ENCODE measurements around the gene MYO7A. TPM values are rescaled to one million over a fixed set of nuclear protein-coding genes. Genes with fewer than 3 reads are reported as not detected.

MYO7A gene
- total RNA-seq, 4 donors from 2014 or later = 13.4 to 29.9 (median 18.0) TPM

DNA sequence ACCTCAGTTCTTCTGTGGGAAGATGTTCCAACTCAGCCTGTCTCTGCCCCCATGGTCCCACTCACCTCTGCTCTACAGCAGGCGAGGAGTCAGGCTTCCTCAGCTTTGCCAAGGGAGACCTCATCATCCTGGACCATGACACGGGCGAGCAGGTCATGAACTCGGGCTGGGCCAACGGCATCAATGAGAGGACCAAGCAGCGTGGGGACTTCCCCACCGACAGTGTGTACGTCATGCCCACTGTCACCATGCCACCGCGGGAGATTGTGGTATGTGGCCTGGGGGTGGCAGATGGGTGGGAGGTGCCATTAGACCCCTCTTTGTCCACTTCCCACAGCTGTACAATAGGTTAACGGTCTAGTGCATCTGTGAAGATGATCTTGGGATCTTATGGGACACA, 73.3 kb downstream of the MYO7A start:
- ATAC-seq (ENCODE audit: low FRiP score) (no peak), DNase-seq (ENCODE audit: low spot score) (no peak)
- TF ChIP-seq, protein P1, sequence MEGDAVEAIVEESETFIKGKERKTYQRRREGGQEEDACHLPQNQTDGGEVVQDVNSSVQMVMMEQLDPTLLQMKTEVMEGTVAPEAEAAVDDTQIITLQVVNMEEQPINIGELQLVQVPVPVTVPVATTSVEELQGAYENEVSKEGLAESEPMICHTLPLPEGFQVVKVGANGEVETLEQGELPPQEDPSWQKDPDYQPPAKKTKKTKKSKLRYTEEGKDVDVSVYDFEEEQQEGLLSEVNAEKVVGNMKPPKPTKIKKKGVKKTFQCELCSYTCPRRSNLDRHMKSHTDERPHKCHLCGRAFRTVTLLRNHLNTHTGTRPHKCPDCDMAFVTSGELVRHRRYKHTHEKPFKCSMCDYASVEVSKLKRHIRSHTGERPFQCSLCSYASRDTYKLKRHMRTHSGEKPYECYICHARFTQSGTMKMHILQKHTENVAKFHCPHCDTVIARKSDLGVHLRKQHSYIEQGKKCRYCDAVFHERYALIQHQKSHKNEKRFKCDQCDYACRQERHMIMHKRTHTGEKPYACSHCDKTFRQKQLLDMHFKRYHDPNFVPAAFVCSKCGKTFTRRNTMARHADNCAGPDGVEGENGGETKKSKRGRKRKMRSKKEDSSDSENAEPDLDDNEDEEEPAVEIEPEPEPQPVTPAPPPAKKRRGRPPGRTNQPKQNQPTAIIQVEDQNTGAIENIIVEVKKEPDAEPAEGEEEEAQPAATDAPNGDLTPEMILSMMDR (IDR thresholded peaks at IDR 0.05) = no peak

DNA sequence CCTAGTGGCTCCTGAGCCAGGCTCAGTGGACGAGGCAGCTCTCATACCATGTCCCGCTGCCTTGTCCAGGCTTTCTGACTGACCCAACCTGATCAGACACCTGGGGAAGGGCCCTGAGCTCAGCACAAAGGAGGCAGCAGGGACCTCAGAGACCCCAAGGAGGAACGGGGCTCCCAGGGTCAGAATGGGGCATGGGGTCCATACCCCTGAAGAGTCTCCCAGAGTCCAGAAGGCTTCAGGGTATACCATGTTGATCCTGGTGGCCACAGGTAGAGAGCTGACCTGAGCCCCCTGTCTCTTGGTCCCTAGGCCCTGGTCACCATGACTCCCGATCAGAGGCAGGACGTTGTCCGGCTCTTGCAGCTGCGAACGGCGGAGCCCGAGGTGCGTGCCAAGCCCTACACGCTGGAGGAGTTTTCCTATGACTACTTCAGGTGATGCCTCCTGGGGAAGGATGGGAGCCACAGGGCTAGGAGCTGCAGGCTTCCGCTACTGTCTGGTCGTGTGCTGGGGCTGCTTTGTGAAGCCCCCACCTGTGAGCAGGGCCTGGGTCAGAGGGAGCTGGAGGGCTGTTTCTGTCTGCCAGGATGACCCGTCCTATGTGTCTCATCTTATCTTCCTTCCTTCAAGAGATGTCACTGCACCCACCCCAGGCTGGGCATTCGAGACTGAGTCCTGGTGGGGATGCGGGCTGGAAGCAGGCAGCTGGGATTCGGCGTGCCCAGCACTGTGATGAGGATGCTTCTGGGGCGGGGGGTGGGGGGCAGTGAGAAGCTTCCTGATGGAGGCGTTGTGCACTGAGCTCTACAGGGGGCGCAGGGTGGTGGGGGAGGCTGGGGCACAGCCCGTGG, 74.2 kb downstream of the MYO7A start:
- TF ChIP-seq, protein P1 (IDR thresholded peaks at IDR 0.05) = no peak
- no peak for DNase-seq (ENCODE audit: low spot score)
- no peak for ATAC-seq (ENCODE audit: low FRiP score)

DNA sequence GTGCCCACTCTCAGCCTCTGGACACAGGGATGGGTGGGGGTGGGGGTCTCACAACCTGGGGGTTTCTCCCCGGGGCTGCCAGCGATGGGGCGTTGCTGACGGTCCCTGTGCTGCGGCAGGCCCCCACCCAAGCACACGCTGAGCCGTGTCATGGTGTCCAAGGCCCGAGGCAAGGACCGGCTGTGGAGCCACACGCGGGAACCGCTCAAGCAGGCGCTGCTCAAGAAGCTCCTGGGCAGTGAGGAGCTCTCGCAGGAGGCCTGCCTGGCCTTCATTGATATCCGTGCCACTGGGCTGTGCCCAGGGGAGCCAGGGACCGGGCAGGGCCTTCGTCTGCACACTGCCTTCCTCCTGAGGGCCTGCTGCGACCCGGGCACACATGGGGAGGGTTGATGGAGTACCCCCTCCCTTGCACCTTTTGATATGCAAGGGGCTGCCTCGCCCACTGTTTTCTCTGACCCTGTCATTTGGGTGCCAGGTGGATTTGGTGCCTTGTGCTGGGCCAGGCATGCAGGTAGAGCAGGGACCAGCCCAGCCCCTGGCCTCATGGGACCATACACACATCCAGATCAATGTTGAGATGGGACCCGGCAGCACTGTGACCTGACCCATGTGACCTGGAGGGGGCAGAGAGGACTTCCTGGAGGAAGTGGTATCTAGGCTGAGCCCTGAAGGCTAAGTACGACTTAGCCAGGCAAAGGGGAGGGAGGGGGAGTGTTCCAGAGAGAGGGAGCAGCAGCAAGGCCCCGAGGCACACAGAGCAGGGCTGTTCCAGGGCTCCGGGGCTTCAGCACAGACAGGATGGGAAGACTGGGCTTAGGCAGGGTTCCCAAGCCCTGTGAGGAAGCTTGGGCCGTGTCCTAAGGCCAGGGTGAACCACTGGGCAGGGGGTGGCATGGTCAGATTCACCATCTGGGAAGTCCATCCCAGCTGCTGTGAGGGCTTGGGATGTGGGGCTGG, 75.2 kb downstream of the MYO7A start:
- DNase-seq (ENCODE audit: low spot score) (no peak), ATAC-seq (ENCODE audit: low FRiP score) (no peak)
- TF ChIP-seq, protein P1 (IDR thresholded peaks at IDR 0.05) = no peak

DNA sequence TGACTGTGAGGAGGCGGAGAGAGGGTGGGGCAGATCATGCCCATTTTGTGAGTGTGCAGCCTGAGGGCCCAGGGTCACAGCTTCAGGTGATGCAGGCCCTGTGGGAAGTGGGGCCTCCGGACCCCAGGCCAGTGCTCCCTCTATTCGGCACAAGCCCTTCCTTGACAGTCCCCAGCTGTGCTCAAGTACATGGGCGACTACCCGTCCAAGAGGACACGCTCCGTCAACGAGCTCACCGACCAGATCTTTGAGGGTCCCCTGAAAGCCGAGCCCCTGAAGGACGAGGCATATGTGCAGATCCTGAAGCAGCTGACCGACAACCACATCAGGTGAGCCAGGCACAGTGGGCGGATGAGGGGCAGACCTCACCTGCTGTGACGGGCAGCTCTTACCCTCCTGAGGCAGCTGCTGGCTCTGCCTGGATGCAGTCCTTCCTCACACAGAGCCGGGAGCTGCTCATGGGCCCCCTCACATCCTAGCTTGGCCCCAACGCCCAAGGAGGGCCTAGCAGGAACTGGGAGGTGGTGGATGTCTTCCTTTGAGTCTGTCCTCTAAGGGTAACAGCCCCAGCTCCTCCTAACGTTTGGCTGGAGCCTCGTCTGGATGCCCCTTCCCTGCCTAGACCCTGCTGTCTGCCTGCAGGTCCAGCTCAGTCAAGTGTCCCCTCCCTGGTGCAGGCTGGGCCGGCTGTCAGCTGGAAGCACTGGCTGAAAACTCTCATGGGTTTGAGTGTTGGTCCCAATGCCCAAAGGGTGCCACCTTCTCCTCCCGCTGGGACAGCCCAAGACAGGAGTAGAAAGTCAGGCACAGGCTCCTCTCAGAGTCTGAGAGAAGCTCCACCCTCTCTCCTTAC, 76.1 kb downstream of the MYO7A start:
- no peak for DNase-seq (ENCODE audit: low spot score)
- TF ChIP-seq, protein P1 (IDR thresholded peaks at IDR 0.05) = no peak
- no peak for ATAC-seq (ENCODE audit: low FRiP score)

DNA sequence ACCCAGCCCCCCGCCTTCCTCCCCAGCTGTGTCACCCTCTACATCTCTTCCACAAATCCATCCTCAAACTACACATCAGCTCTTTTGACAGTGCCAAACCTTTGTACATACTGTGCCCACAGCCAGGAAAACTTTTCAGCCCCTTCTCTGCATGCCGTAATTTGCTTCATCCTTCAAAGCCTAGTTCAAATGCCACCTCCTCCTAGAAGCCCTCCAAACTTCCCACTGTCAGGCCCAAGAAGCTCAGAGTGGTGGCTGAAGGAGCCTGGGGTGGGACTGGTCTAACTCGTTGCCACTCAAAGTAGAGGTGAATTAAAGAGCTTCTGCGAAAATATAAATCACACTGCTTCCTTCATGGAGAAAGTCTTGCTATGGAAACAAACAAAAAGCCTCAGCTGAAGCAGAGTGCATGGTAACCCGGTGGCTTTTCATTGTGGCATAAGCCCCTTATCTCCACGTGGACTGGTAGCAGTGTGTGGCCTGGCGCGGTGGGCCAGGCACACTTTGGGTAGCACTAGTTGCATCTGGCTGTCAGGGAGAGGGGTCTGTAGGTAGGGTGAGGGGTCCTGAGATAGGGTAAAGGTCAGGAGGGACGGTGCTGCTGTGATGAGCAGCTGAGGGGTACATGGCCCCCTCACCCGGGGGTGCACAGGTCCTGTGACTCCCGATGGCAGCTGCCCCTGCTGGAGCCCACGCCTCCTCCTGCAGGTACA, 76.9 kb downstream of the MYO7A start:
- ATAC-seq (ENCODE audit: low FRiP score) = no peak
- no peak for DNase-seq (ENCODE audit: low spot score)
- TF ChIP-seq, protein P1 (IDR thresholded peaks at IDR 0.05) = no peak

All from omental fat pad (tissue), 4 donors.